GM18873 (cell line): Measurements from ENCODE around the gene SETBP1.

Experiments
- ATAC-seq: cut with Tn5 transposase; IDR thresholded peaks from one replicate; pipeline ENCODE4 v1.9.1; 2021; ENCODE audit warnings: mild to moderate bottlenecking, moderate library complexity, moderate number of reproducible peaks; ENCODE audit not compliant: unreplicated experiment, low FRiP score

SETBP1 gene

DNA sequence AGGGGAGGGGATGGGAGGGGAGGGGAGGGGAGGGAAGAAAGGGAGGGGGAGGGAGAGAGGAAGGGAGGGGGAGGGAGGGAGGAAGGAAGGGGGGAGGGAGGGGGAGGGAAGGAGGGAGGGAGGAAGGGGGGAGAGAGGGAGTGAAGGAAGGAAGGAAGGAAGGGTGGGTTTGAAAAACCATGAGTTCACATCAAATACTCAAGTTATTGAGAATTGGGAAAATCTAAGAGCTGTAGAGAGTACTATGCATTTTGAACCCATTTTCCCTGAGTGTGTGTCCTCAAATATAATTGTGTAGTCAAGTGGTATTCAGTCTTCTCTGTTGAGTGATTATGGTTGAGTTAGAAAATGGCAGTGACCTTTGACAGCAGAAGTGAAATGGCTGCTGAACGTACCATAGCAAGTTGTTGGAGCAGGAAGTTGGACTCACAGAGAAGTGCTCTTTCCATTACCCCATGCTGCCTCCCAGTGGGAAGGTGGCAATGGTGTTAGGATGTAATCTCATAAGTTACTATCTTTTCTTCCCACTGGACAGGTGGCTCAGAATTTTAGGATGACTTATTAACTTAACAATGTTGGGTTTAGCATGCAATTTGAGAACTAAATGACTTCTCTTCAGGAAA lies 214.6 kb downstream of the SETBP1 start:
- ATAC-seq: peak; percentile 63

DNA sequence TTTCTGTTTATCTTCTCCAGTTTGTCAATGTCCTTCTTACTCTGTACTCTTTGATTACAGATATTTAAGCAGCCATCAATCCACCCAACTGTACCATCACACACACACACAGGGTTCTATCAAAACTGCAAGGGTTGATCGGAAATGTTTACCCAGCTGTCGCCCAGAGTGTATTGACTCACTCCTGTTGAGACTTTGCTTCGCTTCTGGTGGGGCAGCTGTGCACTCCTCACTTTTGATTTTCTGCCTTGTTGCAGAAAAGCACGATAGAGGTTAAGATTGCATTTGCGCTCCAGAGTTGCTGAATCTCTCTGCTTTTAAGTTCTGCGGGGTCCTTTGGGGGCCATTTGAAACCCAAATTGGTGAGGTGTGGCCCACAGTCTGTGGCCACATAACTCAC lies 216.2 kb downstream of the SETBP1 start:
- no peak for ATAC-seq

DNA sequence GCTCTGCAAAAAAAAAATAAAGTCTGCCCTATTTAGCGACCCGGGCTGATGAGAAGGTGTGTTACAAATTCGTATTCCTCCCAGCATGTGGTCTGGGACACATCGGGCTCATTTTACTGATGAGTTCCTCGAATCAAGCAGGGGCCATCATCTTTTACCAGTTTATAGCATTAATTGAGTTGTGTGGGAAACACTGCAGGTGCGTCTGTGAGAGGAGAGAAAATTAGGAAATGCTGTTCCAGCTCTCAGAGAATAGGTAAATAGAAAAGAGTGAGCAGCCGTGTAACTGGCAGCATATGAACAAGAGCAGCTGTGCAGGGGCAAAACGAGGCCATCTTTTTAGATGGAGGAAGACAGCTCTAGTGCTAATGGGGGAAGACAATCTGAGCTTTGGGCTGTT lies 216.7 kb downstream of the SETBP1 start:
- ATAC-seq: no peak

DNA sequence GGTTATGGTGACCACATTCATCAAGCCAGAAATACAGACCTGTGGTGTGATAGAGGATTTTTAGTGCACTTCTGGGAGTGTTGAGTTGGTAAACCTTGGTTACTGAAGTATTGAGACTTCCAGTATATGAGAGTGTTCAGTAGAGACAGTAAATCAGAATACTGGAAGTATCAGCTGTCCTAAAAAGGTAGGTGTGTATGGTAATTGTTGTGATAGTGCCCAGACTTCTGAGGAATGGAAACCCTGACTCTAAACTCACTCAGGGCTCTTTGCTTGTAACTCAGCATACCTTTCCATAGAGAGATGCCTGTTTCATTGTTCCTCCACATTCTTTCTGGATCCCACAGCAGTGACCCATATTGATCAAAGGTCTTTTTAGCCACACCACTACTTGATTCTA lies 217.1 kb downstream of the SETBP1 start:
- no peak for ATAC-seq

DNA sequence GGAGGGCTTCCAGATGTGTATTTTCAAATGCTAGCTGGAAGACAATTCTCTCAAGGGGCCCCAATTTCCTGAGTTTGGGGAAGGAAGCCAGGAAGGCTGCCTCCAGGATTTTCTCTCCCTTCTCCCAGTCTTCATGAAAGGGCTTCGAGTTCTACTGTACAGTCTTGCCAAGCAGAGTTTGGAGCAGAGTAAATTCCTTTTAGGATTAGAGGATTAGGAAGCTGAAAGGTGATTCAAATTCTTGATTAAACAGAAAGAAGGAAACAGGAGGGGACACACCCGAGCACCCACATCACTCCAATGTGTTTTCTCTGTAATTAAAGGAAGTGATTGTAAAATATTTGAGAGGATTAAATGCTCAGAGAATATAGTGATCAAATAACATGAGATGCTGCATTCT lies 217.8 kb downstream of the SETBP1 start:
- no peak for ATAC-seq

DNA sequence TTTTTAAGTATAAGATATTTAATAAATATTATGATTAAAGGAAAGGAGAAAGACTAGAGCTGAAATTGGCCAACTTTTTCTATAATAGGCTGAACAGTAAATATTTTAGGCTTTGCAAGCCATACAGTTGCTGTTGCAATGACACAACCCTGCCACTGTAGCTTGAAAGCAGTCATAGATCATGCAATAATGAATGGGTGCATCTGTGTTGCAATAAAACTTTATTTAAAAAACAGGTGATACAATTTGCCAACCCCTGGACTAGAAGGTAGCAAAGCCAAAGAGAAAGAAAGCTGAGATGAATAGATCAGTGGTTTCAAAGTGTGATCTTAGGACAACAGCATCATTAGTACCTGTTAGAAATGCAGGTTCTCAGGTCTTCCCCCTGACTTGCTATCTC lies 219.1 kb downstream of the SETBP1 start:
- no peak for ATAC-seq

DNA sequence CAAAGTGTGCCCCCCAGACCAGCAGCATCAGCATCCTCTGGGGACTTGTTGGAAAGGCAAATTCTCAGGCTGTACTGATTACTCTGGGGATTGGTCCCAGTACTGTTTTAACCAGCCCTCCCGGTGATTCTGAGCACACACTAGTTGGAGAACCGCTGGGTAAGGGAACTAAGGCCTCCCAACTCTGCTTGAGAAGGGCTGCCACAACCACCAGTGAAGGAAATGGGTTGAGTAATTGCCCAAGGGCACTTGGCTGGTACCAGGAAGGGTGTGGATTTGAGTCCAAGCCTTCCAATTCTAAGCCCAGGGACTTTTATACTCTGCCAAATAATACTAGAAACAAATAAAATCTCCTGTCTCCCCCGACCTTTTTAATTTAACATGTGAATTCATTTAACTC lies 219.9 kb downstream of the SETBP1 start:
- ATAC-seq: no peak

DNA sequence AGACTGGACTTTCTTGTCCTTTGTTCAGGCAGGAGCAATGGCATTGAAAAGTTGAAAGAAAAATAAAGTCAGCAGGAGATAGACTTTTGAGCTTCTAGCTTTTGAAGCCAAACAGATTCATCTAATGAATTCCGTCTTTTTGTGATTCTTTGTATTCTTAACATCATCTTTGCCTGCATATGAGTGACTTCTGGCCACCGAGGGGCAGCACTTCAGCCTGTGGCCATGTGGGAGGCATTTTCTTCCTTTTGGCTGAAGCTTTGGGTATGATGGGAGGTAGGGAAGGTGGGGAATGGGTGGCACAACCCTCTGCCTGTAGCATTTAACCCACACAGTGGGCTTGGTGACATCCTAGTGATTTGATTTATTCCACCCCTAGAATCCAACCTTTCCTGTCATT lies 220.6 kb downstream of the SETBP1 start:
- ATAC-seq: no peak

DNA sequence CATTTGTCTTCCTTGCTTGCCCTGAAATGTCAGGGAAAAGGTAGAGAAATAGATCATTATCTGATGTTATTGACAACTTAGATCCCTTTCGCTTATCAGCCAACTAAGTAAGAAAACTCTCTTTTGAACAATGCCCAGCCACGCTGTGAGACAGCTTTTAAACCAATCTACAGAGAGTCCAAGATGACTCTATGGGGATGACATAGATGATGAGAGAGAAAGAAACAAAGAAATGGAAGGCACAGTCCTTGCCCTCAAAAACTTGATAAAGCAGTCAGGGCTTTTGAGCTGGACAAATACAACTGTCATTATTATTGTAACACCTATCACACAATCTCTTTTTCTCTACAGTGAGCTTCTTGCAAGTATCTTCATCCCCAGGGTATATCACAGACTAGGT lies 222.6 kb downstream of the SETBP1 start:
- no peak for ATAC-seq

DNA sequence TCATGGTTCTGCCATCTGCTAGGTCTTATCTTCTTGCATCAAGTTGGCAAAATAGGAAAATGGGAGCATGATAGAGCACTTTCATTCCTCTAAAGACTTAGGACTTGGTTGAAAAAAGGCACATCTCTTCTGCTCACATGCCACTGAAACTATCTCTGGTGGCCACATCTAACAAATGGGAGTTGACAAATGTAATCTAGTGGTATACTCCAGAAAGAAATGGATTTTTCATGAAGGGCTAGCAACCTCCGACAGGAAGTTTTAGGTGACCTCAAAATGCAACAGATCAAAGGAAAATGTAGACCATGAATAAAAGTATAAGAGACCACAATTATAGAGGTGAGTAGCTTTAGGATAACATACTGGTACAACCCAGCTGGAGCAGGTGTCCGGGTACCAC lies 224.1 kb downstream of the SETBP1 start:
- no peak for ATAC-seq

DNA sequence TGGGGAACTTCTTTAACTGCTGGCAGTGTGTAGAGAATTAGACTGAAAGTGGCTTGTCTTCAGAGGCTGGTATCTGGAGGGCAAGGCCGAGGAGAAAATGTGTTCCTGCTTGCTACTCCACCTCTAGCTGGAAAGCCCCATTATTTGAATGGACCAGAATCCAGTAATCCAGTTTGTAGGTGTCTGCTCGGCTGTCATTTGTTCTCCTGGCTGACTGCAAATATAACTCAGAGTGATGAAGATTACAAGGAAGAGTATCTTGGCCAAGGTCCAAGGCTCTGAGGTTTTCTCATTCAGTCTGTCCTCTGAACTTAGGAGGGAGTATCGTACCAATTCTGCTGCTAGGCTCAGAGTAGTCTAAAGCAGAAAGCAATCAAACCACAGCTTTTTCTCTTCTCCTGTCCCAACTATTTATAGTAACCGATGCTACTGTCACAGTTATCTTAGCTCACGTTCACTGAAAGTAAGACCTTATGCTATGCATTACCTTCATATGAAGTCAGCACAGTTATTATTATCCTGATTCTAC lies 228.6 kb downstream of the SETBP1 start:
- ATAC-seq: peak; percentile 74

DNA sequence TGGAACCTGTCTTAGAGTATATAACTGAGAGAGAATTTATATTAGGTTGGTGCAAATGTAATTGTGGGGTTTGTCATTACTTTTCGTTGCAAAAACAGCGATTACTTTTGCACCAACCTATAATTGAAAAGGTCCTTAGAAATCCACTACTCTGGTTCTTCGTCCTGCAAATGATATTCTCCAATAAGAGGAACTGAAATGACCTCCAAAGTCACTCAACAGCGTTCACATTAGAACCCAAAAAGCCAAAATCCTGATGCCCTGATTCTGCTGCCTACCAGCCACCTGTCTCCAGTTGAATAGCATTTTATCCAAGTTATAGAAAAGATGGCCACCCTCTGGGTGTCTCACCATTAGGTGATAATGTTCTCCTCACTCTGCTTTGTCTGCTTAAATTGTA lies 230.6 kb downstream of the SETBP1 start:
- ATAC-seq: no peak

DNA sequence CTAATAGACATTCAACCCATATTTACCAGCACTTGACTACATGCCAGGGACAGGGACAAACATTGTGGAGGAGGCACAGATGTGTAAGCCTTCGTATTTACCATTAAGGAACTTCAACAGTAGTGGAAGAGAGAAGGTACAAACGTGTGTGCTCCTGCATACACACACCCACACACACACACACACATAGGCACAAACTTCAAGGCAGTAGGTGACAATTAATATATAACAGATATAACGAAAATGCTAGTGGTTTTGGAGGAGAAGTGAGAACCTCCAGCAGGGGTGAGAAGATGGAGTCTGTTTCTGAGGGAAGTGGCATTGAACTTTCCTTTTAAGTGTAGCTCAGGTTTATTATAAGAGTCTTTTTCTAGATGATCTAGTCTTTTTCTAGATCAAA lies 231.1 kb downstream of the SETBP1 start:
- no peak for ATAC-seq

DNA sequence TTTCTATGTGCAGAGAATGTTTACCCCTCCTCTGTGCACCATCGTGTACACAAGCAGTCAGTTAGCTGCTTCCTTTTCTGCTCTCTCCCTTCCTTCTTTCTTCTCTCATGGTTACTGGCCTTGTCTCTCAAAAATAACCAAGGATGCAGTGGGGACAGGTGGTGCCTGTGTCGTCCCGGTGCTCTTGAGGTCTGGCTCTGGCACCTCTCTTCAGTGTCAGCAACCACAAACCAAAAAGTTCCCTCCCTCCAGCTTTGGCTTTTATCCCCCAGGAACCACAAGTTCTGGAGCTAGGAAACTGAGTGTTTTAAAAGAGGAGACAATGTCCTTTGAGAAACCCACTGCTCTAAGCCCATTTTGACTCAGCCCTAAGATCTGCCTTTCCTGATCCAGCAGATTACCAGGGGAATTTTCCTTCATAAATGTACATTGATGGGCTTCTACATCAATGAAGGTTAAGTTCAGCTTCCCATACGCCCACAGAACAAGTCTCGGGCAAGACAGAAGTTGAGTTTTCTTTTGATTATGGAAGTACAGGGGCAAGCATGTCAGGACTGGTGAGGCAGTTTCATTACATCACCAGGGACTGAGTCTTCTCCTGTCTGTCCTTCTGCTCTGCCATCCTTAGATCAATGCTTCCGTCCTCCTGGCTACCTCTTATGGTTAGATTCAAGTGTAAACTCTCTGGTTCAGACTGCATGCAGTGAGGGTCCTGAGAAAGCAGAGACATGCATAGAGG lies 232.2 kb downstream of the SETBP1 start:
- ATAC-seq: no peak

DNA sequence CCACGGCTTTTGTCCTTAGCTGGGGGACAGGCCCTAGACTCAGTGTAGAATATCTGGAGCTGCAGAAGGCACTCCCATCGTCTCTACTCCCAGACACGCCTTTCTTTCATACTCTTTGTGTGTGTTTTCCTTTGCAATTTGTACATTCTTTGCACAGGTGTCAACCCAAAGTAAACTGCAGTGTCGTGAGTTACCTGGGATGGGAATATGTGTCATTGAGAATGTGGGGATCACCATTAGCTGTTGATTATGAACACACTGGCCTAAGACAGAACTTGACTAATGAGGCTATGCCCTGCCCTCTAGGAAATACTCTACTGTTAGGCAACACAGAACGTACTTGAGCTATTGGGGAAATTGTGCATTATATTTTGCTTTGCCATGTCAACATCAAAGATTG lies 233.3 kb downstream of the SETBP1 start:
- no peak for ATAC-seq

DNA sequence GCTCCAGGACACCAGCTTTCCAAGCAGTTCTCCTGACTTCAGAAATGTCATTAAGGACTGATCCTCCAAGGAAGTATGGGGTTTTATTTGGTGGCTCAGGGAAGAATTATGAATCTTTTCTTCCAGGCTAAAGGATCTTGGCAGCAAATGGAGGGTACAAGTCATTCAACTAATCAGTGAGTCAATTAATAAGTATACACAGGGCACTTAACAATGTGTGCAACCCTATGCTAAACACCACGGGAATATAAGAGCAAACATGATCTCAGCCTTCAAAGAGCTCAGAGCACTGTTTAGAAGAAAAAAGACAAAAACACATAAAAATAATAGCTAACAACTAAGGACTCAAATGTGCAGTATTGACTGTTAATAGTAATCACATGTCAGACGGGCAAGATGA lies 234.5 kb downstream of the SETBP1 start:
- no peak for ATAC-seq

DNA sequence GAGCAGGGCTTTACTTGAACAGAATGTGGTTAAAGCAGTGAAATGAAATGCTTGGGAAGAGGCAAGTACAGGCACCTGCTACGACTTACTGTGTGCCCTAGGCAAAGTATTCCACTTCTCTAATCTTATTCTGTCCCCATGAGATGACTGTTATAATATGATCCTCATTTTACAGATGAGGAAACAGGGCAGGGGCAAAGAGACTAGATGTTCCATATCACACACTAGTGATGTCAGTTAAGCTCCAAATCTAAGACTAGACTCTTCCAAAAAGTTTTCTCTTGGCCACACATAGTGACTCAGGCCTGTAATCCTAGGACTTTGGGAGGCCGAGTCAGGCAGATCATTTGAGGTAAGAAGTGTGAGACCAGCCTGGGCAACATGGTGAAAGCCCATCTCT lies 235.0 kb downstream of the SETBP1 start:
- no peak for ATAC-seq

DNA sequence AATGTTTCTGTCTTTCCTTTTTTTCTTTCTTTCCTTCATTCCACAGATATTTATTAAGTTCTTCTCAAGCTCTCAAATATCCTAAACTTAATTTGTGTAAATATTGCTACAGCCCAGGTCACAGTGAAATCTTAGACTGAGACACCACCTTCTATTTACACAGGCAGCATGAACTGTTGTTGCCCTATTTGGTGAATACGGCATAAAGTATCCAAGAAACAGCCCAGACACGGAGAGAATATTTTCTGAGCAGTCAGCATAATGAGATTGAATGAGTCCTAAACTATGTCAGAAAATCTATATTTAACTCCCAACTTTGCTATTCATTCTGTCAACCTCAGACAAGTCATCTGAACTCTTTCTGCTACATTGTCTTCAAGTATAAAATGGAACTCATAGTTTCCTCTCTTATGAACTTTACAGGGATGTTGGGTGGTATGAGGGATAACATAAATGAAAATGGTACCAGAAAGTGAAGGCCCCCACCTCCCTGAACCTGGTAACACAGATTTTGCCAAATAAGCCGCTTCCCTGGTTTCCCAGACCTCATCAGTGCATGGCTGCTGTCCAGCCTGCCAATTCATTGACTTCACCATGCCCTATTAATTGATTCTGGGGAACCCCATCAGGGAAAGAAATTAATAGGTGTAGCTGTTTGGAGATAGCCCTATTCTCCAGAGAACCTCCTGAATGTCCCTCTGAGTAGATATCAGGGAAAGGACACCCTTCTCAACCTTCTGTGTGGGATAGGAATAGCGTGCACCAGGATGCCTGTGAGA lies 235.9 kb downstream of the SETBP1 start:
- ATAC-seq: no peak

DNA sequence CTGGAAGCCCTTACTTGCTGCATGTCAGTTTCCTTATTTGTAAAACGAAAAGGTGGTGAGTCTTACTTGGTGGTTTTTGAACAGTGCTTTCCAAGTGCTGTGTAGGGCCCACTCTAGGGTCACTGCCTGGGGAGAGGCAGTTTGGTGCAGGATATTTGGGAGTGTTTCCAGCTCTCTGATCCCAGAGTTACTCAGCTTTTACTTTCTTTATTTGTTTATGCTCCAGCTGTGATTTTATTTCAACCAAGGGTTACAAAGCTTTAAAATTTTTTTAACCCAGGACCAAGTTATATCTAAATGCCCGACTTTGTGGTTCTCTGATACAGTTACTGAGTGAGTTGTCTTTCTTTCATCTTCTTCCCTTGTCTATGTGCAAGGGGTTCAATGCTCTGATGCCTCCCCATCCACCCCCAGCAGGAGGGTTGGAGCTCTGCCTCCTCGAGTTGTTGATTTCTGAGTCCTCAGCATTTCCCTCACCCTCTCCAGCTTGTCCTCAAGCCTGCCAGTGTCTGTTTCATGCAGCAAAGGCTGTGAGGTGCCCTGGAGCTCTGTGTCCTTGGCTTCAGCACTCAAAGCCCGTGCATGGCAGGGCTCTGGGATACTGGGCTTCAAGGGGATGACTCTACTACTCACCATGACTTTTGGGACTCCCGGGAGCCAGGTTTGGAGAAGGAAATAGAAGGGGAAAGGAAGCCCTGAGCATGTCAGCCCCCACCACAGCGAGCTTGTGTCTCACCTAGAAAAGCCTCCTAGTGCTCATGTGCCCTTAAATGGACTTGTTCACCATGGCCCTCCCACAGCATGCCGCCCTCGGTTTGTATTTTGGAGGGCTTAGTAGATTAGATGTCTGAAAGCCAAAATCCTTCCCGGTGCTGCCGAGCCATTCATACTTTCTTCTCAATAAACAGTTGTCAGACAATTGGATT lies 236.8 kb downstream of the SETBP1 start:
- ATAC-seq: no peak

DNA sequence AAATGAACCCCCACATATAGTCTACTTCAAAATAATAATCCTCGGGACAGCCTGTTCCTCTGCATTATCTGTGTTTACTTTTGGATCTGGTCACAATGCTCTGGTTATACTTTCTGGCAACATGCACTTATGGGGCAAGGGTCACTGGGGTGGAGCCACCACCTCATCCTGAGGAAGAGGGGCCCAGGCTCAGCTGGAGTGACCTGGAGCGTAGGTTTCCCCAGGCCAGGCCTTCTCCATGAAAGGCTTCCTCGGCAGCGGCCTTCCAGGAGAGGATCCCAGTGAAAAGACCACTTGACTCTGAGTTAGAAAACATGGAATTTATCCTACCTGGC lies 237.4 kb downstream of the SETBP1 start:
- ATAC-seq: no peak

DNA sequence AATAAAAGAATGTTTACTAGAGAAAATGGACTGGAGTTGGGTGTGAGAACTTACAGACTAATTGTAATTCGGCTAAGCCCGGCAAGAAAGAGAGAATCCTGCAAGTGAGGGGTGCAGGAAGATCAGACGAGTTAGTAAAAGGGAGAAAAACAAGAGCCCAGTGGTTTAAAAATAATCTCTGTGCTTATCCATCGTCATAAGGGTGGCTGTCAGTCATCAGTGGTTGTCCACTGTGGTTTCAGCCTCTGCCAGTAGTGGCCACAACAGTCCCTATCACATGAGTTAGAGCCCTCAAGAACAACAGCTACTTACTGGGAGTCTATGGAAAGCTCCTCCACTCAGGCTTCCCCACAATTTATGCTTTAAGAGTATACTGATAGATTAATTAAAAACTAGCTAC lies 239.8 kb downstream of the SETBP1 start:
- no peak for ATAC-seq
